ENCODE measurements around the gene TIGD3.

The TIGD3 gene

DNA sequence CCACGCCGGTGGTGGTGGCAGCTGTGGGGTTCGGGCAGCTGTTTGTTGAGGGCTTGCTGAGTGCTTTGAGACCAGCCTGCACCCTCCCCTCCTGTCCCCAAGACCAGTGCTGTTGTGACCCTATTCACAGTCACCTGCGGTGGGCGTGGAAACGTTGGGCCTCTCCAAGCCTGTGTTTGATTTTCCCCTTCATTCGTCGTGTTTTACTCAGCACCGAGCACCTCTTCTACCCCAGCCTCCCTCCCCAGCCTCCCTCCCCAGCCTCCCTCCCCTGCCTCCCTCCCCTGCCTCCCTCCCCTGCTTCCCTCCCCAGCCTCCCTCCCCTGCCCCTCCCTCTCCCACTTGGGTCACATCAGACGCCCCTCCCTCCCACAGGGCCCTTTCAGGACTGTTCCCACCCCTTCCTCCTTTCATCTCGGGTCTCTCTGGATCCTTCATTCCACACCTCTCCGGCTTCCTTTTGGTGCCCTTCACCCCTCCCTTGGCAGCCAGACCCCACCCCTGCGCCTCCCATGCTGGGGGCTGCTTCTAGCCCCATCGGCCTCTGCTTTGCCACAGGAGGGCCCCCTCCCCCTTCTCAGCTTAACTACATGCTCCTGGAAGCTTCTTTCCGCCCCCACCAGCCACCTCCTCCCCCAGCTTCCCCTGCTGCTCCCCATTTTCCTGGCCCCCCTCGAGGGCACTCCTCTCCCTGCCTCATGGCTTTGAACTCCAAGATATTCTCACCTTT lies 46.7 kb downstream of the TIGD3 start:
- peaks cover 59% of the 10 kb centered on the region for H3K36me3 ChIP-seq (ENCODE audit: control insufficient read depth, insufficient read depth, low read length)
- H3K4me1 ChIP-seq (ENCODE audit: control insufficient read depth, insufficient read depth, low read length): peaks cover 4% of the 10 kb centered on the region; the same call in 1 of the 2 replicates
- no peaks in the 10 kb centered on the region for H3K27me3 ChIP-seq (ENCODE audit: control insufficient read depth, insufficient read depth, low read length)
- no peaks in the 10 kb centered on the region for H3K9me3 ChIP-seq (ENCODE audit: control insufficient read depth, insufficient read depth, low read depth, low read length)
- no peak overlapping the region for H3K27ac ChIP-seq (ENCODE audit: low read depth, low read length)
- no peak overlapping the region for H3K4me3 ChIP-seq (ENCODE audit: low read depth, low read length)
- H3K9ac ChIP-seq (ENCODE audit: low read length): no peak overlapping the region

DNA sequence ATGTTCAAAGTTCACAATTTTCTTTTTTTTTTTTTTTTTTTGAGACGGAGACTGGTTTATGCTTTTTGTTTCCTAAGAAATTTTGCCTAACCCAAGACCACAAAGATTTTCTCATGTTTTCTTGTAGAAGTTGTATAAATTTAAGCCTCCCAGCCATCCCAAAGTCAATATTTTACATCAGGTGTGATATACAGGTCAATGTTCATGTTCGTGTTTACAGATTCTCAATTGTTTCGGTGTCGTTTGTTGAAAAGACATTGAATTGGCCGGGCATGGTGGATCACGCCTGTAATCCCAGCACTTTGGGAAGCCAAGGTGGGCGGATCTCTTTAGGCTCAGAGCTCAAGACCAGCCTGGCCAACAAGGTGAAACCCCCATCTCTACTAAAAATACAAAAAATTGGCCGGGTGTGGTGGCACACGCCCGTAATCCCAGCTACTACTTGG lies 47.3 kb downstream of the TIGD3 start:
- Histone ChIP-seq H3K9ac (ENCODE audit: low read length) (no peak overlapping the region), H3K27ac (ENCODE audit: low read depth, low read length) (no peak overlapping the region), H3K4me1 (ENCODE audit: control insufficient read depth, insufficient read depth, low read length) (peaks cover 4% of the 10 kb centered on the region; the same call in 1 of the 2 replicates), H3K4me3 (ENCODE audit: low read depth, low read length) (no peak overlapping the region), H3K27me3 (ENCODE audit: control insufficient read depth, insufficient read depth, low read length) (no peaks in the 10 kb centered on the region), H3K9me3 (ENCODE audit: control insufficient read depth, insufficient read depth, low read depth, low read length) (no peaks in the 10 kb centered on the region), H3K36me3 (ENCODE audit: control insufficient read depth, insufficient read depth, low read length) (peaks cover 58% of the 10 kb centered on the region)

DNA sequence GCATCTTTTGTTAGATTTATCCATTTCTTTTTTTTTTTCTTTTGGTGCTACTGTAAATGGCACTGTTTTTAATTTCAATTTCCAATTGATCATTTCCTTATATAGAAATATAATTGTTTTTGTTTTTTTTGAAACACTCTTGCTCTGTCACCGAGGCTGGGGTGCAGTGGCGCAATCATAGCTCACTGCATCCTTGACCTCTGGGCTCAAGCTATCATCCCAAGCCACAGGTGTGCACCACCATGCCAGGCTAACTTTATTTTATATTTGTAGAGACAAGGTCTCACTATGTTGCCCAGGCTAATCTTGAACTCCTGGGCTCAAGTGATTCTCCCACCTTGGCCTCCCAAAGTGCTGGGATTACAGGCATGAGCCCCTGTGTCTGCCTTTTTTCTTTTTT lies 48.2 kb downstream of the TIGD3 start:
- no peak overlapping the region for H3K27ac ChIP-seq (ENCODE audit: low read depth, low read length)
- peaks cover 53% of the 10 kb centered on the region for H3K36me3 ChIP-seq (ENCODE audit: control insufficient read depth, insufficient read depth, low read length)
- H3K4me3 ChIP-seq (ENCODE audit: low read depth, low read length): no peak overlapping the region
- H3K9ac ChIP-seq (ENCODE audit: low read length): no peak overlapping the region
- H3K9me3 ChIP-seq (ENCODE audit: control insufficient read depth, insufficient read depth, low read depth, low read length): no peaks in the 10 kb centered on the region
- peaks cover 4% of the 10 kb centered on the region; the same call in 1 of the 2 replicates for H3K4me1 ChIP-seq (ENCODE audit: control insufficient read depth, insufficient read depth, low read length)
- H3K27me3 ChIP-seq (ENCODE audit: control insufficient read depth, insufficient read depth, low read length): no peaks in the 10 kb centered on the region

DNA sequence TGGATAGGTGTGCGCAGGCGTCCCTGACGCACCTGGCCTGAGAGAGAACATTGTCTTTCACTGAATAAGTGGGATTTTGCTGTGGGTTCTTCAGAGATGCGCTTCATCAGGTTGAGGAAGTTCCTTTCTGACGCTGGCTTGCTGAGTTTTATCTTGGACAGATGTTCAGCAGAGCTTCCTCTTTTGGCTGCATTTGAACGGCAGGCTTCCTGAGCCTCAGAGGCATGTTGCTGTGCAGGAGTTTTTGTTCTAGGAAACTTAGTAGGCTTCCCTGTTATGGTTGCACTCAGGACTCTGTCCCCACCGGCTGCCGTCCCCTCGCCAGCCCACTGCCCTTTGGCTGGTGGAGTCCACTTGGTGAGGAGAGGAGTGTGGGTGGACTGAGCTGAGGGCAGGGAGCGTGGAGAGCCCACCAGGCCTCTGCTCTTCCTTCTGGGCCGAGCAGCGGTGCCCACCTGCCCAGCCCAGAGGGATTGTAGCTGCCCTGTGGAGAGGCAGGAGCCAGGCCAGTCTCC lies 49.1 kb downstream of the TIGD3 start:
- Histone ChIP-seq H3K27me3 (ENCODE audit: control insufficient read depth, insufficient read depth, low read length) (no peaks in the 10 kb centered on the region), H3K4me3 (ENCODE audit: low read depth, low read length) (no peak overlapping the region), H3K27ac (ENCODE audit: low read depth, low read length) (no peak overlapping the region), H3K9ac (ENCODE audit: low read length) (no peak overlapping the region), H3K4me1 (ENCODE audit: control insufficient read depth, insufficient read depth, low read length) (peaks cover 4% of the 10 kb centered on the region; the same call in 1 of the 2 replicates), H3K36me3 (ENCODE audit: control insufficient read depth, insufficient read depth, low read length) (peaks cover 52% of the 10 kb centered on the region), H3K9me3 (ENCODE audit: control insufficient read depth, insufficient read depth, low read depth, low read length) (no peaks in the 10 kb centered on the region)

DNA sequence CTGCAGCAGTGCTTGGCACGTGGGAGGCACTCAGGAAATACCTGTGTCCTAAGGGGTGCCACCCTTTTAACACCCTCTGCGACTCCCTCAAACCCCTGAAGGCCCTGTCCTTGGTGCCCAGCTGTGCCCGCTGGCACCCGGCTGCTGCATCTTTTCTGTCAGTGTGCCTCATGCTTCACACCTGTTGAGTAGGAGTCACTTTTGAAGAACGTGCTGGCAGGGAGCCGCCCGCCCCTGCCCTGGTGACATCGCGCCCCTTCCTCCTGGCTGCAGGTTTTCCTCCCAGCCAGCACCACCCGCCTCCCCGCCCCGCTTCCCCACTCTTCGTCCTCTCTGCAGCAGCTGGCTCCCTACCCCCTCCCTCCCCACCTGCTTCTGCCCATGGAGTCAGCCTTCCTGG lies 49.7 kb downstream of the TIGD3 start:
- H3K36me3 ChIP-seq (ENCODE audit: control insufficient read depth, insufficient read depth, low read length): peaks cover 54% of the 10 kb centered on the region
- no peak overlapping the region for H3K4me3 ChIP-seq (ENCODE audit: low read depth, low read length)
- peaks cover 4% of the 10 kb centered on the region; the same call in 1 of the 2 replicates for H3K4me1 ChIP-seq (ENCODE audit: control insufficient read depth, insufficient read depth, low read length)
- no peaks in the 10 kb centered on the region for H3K27me3 ChIP-seq (ENCODE audit: control insufficient read depth, insufficient read depth, low read length)
- H3K27ac ChIP-seq (ENCODE audit: low read depth, low read length): no peak overlapping the region
- H3K9ac ChIP-seq (ENCODE audit: low read length): no peak overlapping the region
- no peaks in the 10 kb centered on the region for H3K9me3 ChIP-seq (ENCODE audit: control insufficient read depth, insufficient read depth, low read depth, low read length)

GRCh38 chr11:65404638-65405339 lies 50.2 kb downstream of the TIGD3 start:
- Histone ChIP-seq H3K27me3 (ENCODE audit: control insufficient read depth, insufficient read depth, low read length) (no peaks in the 10 kb centered on the region), H3K4me1 (ENCODE audit: control insufficient read depth, insufficient read depth, low read length) (peaks cover 4% of the 10 kb centered on the region; the same call in 1 of the 2 replicates), H3K4me3 (ENCODE audit: low read depth, low read length) (no peak overlapping the region), H3K36me3 (ENCODE audit: control insufficient read depth, insufficient read depth, low read length) (peaks cover 56% of the 10 kb centered on the region), H3K9me3 (ENCODE audit: control insufficient read depth, insufficient read depth, low read depth, low read length) (no peaks in the 10 kb centered on the region), H3K27ac (ENCODE audit: low read depth, low read length) (no peak overlapping the region), H3K9ac (ENCODE audit: low read length) (no peak overlapping the region)
